H1 (cell line): ENCODE measurements around the gene TXLNG. TPM values are rescaled to one million over a fixed set of nuclear protein-coding genes. Genes with fewer than 3 reads are reported as not detected.

Experiments used
- CTCF ChIA-PET: fragments of 300-600 bp; sonication (Branson Sonifier 250); formaldehyde crosslinking; loops from one replicate; lab custom pipeline; 2021; ENCODE audit not compliant: partially characterized antibody; lab: Charles Lee
- POLR2A ChIA-PET: fragments of 300-600 bp; sonication (Branson Sonifier 250); formaldehyde crosslinking; loops from one replicate; lab custom pipeline; 2021; ENCODE audit warnings: inconsistent platforms; ENCODE audit not compliant: partially characterized antibody; lab: Charles Lee
- DNase-seq, 2 experiments: peaks; one replicate each; pipeline versions ENCODE4 v3.0.0 to v3.0.0-alpha.2; 2010 to 2022; ENCODE audit warnings: low spot score in 2 of 2, low read depth in 1 of 2, mixed read lengths in 1 of 2
- FAIRE-seq: peaks from 2 replicates; lab custom pipeline; 2011; peaks lifted over from hg19 to GRCh38; lab: Jason Lieb, UNC
- H2AFZ ChIP-seq: 2 replicates; pipeline ENCODE4 v1.8.1; 2012; ENCODE audit warnings: low read length, inconsistent platforms
- H2AK5ac ChIP-seq: 2 replicates; pipeline ENCODE4 v1.6.1; 2013; ENCODE audit warnings: low read depth, low read length
- H2BK120ac ChIP-seq: replicated peaks from 2 replicates; pipeline ENCODE3; 2013; ENCODE audit warnings: low read depth, low read length, inconsistent platforms
- H2BK12ac ChIP-seq: 2 replicates; pipeline ENCODE4 v1.6.1; 2013; ENCODE audit warnings: low read depth, low read length
- H2BK15ac ChIP-seq: 2 replicates; pipeline ENCODE4 v1.6.1; 2013; ENCODE audit warnings: low read length
- H2BK20ac ChIP-seq: 2 replicates; pipeline ENCODE4 v1.6.1; 2013; ENCODE audit warnings: low read length
- H2BK5ac ChIP-seq: 2 replicates; pipeline ENCODE4 v1.6.1; 2013; ENCODE audit warnings: low read depth, low read length
- H3K14ac ChIP-seq: 2 replicates; pipeline ENCODE4 v1.6.1; 2013; ENCODE audit warnings: inconsistent platforms; ENCODE audit not compliant: insufficient read length
- H3K18ac ChIP-seq: 2 replicates; pipeline ENCODE4 v1.6.1; 2013; ENCODE audit warnings: low read length; ENCODE audit errors: extremely low read depth
- H3K23ac ChIP-seq: 2 replicates; pipeline ENCODE4 v1.6.1; 2013; ENCODE audit warnings: inconsistent platforms; ENCODE audit not compliant: insufficient read length
- H3K23me2 ChIP-seq: 2 replicates; pipeline ENCODE4 v1.6.1; 2013; ENCODE audit warnings: low read depth, low read length
- H3K27ac ChIP-seq: 2 replicates; pipeline ENCODE4 v1.6.1; 2011; ENCODE audit warnings: low read depth, low read length, inconsistent platforms
- H3K27me3 ChIP-seq, 4 experiments: replicated peaks in 1 of 4; 1 replicate in 1 of 4; 2 replicates in 3 of 4; pipeline versions ENCODE4 v1.6.1 to v1.8.1; 2011 to 2013; ENCODE audit warnings: low read length in 3 of 4, mild to moderate bottlenecking in 3 of 4, inconsistent platforms in 2 of 4, mixed read lengths in 2 of 4, moderate library complexity in 1 of 4; ENCODE audit not compliant: control insufficient read depth in 3 of 4, insufficient read depth in 3 of 4; ENCODE audit errors: extremely low read depth in 1 of 4
- H3K36me3 ChIP-seq, 4 experiments: 2 replicates each; pipeline versions ENCODE4 v1.6.1 to v1.8.1; 2011 to 2013; ENCODE audit warnings: mild to moderate bottlenecking in 4 of 4, low read length in 3 of 4, moderate library complexity in 2 of 4, control low read depth in 1 of 4, inconsistent platforms in 1 of 4; ENCODE audit not compliant: insufficient read depth in 4 of 4, control insufficient read depth in 2 of 4
- H3K4ac ChIP-seq: replicated peaks from 2 replicates; pipeline ENCODE3; 2013; ENCODE audit warnings: low read length, low read depth, mixed read lengths, inconsistent platforms; ENCODE audit not compliant: insufficient read length
- H3K4me1 ChIP-seq, 4 experiments: replicated peaks in 1 of 4; 1 replicate in 1 of 4; 2 replicates in 3 of 4; pipeline versions ENCODE4 v1.6.1 to v1.8.1; 2011 to 2013; ENCODE audit warnings: low read length in 3 of 4, inconsistent platforms in 2 of 4, mixed read lengths in 1 of 4; ENCODE audit not compliant: insufficient read depth in 4 of 4, control insufficient read depth in 3 of 4
- H3K4me2 ChIP-seq, 2 experiments: 2 replicates each; pipeline versions ENCODE4 v1.6.1 to v1.8.1; 2011 to 2013; ENCODE audit warnings: low read depth in 2 of 2, low read length in 2 of 2, control low read depth in 1 of 2, inconsistent platforms in 1 of 2, mild to moderate bottlenecking in 1 of 2; ENCODE audit not compliant: insufficient read depth in 1 of 2
- H3K4me3 ChIP-seq, 4 experiments: fragments of 200-600, 300-600 bp in 1 of 4; sonication (generic), shearing (Covaris generic), sonication (Bioruptor Twin) in 1 of 4; 2 replicates each; pipeline versions ENCODE4 v1.5.1 to v1.8.1; 2011 to 2016; ENCODE audit warnings: low read length in 4 of 4, low read depth in 3 of 4, control low read depth in 2 of 4, inconsistent platforms in 2 of 4, mild to moderate bottlenecking in 2 of 4, mixed read lengths in 1 of 4, moderate library complexity in 1 of 4; ENCODE audit not compliant: insufficient read depth in 2 of 4; ENCODE audit errors: extremely low read depth in 1 of 4
- H3K56ac ChIP-seq: replicated peaks from 2 replicates; pipeline ENCODE3; 2013; ENCODE audit warnings: low read depth, mild to moderate bottlenecking, mixed read lengths, low read length, inconsistent platforms; ENCODE audit not compliant: insufficient read length
- H3K79me1 ChIP-seq: 2 replicates; pipeline ENCODE4 v1.6.1; 2013; ENCODE audit warnings: low read depth, low read length, control low read depth
- H3K79me2 ChIP-seq, 2 experiments: 2 replicates each; pipeline versions ENCODE4 v1.6.1 to v1.8.1; 2012 to 2013; ENCODE audit warnings: low read length in 2 of 2, mild to moderate bottlenecking in 2 of 2, inconsistent platforms in 1 of 2; ENCODE audit not compliant: insufficient read depth in 2 of 2, control insufficient read depth in 1 of 2
- H3K9ac ChIP-seq, 4 experiments: replicated peaks in 1 of 4; 1 replicate in 1 of 4; 2 replicates in 3 of 4; pipeline versions ENCODE4 v1.6.1 to v1.8.1; 2011 to 2013; ENCODE audit warnings: low read depth in 3 of 4, low read length in 3 of 4, control low read depth in 2 of 4, mild to moderate bottlenecking in 2 of 4, moderate library complexity in 2 of 4, inconsistent platforms in 1 of 4; ENCODE audit errors: extremely low read depth in 1 of 4
- H3K9me3 ChIP-seq, 2 experiments: 2 replicates each; pipeline versions ENCODE4 v1.6.1 to v1.8.1; 2012 to 2013; ENCODE audit warnings: mild to moderate bottlenecking in 2 of 2, moderate library complexity in 2 of 2, control low read depth in 1 of 2, inconsistent platforms in 1 of 2, low read depth in 1 of 2, low read length in 1 of 2, mixed read lengths in 1 of 2; ENCODE audit not compliant: insufficient read depth in 2 of 2
- H4K20me1 ChIP-seq, 2 experiments: replicated peaks in 1 of 2; 2 replicates each; pipeline versions ENCODE3 to v1.8.1; 2011 to 2013; ENCODE audit warnings: inconsistent platforms in 2 of 2, low read length in 2 of 2, mild to moderate bottlenecking in 1 of 2; ENCODE audit not compliant: insufficient read depth in 2 of 2, control insufficient read depth in 1 of 2
- H4K5ac ChIP-seq: 2 replicates; pipeline ENCODE4 v1.6.1; 2013; ENCODE audit warnings: low read length, low read depth, mixed read lengths, inconsistent platforms; ENCODE audit not compliant: insufficient read length
- H4K8ac ChIP-seq: 2 replicates; pipeline ENCODE4 v1.8.0; 2013; ENCODE audit warnings: mild to moderate bottlenecking, moderate library complexity, low read length, inconsistent platforms; ENCODE audit not compliant: insufficient read depth; ENCODE audit errors: extremely low read depth
- H4K91ac ChIP-seq: replicated peaks from 2 replicates; pipeline ENCODE3; 2013; ENCODE audit warnings: low read length, mixed read lengths, inconsistent platforms; ENCODE audit not compliant: insufficient read length
- ASH2L ChIP-seq: fragments of 200-600, 300-600 bp; sonication (generic); IDR thresholded peaks from one replicate; pipeline ENCODE4 v1.7.1; 2017; ENCODE audit warnings: low read length
- CBX8 ChIP-seq: fragments of 300-800, 300-1000 bp; sonication (generic); IDR thresholded peaks from 2 replicates; pipeline ENCODE4 v1.7.1; 2016; ENCODE audit warnings: low read depth, low read length, borderline replicate concordance
- CHD2 ChIP-seq: IDR thresholded peaks from 2 replicates; pipeline ENCODE4 v1.6.1; 2012; ENCODE audit warnings: low read length, improper control_type of control experiment
- EGR1 ChIP-seq: IDR thresholded peaks from 2 replicates; pipeline ENCODE4 v1.6.1; 2011; ENCODE audit warnings: low read depth, low read length, borderline replicate concordance
- GABPA ChIP-seq: IDR thresholded peaks from 2 replicates; pipeline ENCODE4 v1.6.1; 2011; ENCODE audit warnings: mild to moderate bottlenecking, low read length, moderate library complexity, borderline replicate concordance; ENCODE audit not compliant: insufficient read depth
- GTF2F1 ChIP-seq: IDR thresholded peaks from 2 replicates; pipeline ENCODE4 v1.6.1; 2012; ENCODE audit warnings: low read depth, low read length, improper control_type of control experiment, borderline replicate concordance
- HDAC2 ChIP-seq, 2 experiments: fragments of 300-600 bp in 1 of 2; sonication (generic) in 1 of 2; IDR thresholded peaks; 2 replicates each; pipeline ENCODE4 v1.6.1; 2011 to 2012; ENCODE audit warnings: low read depth in 2 of 2, low read length in 2 of 2, mild to moderate bottlenecking in 2 of 2, moderate library complexity in 2 of 2, borderline replicate concordance in 1 of 2, inconsistent platforms in 1 of 2
- KDM5A ChIP-seq: fragments of 200-600 bp; IDR thresholded peaks from 2 replicates; pipeline ENCODE4 v1.7.1; 2012; ENCODE audit warnings: mild to moderate bottlenecking, low read length, inconsistent platforms, mixed read lengths
- NRF1 ChIP-seq: IDR thresholded peaks from 2 replicates; pipeline ENCODE4 v1.6.1; 2011; ENCODE audit warnings: mild to moderate bottlenecking, low read depth, low read length, improper control_type of control experiment
- POLR2A ChIP-seq, 2 experiments: IDR thresholded peaks; 1 replicate in 1 of 2; 2 replicates in 1 of 2; pipeline ENCODE4 v1.6.1; 2011; ENCODE audit warnings: low read depth in 2 of 2, low read length in 2 of 2, mild to moderate bottlenecking in 2 of 2; ENCODE audit errors: control extremely low read depth in 1 of 2
- RAD21 ChIP-seq, 2 experiments: IDR thresholded peaks in 1 of 2; conservative IDR thresholded peaks in 1 of 2; 2 replicates each; pipeline ENCODE4 v1.6.1; 2011; ENCODE audit warnings: low read depth in 2 of 2, low read length in 2 of 2, improper control_type of control experiment in 1 of 2, inconsistent platforms in 1 of 2, mild to moderate bottlenecking in 1 of 2, moderate library complexity in 1 of 2
- TBP ChIP-seq: IDR thresholded peaks from 2 replicates; pipeline ENCODE4 v1.6.1; 2011; ENCODE audit warnings: low read depth, low read length, improper control_type of control experiment
- YY1 ChIP-seq: IDR thresholded peaks from 2 replicates; pipeline ENCODE4 v1.6.1; 2011; ENCODE audit warnings: low read depth, mild to moderate bottlenecking, low read length
- WGBS, 2 experiments: shearing (Covaris generic) in 1 of 2; methylation state at CpG; one replicate each; pipeline versions ENCODE4 v1.1.6 to v1.1.7; 2013 to 2015; ENCODE audit warnings: low lambda C conversion rate in 2 of 2, mixed read lengths in 2 of 2, inconsistent platforms in 1 of 2, low coverage in 1 of 2, missing lambda C conversion rate in 1 of 2; ENCODE audit not compliant: insufficient replicate concordance in 2 of 2, insufficient coverage in 1 of 2, insufficient read length in 1 of 2; ENCODE audit errors: extremely low coverage in 1 of 2, missing lambda C conversion rate in 1 of 2; 5-methylcytosine and 5-hydroxymethylcytosine counted together
- polyA plus RNA-seq, 7 experiments: library from polyadenylated mRNA; depleted of rRNA in 3 of 7; stranded (reverse) in 5 of 7; unstranded in 2 of 7; fragments of >200 nt in 5 of 7; fragments of 200-250 nt in 2 of 7; gene quantifications; 1 replicate in 5 of 7; 2 replicates in 1 of 7; 4 replicates in 1 of 7; pipeline versions ENCODE4 v1.2.1 to v1.2.3, GENCODE V29; 2011 to 2013; ENCODE audit warnings: missing spikeins in 2 of 7, mixed read lengths in 2 of 7
- total RNA-seq: library from RNA; stranded (reverse); fragmentation: NEBNext Ultra II Directional; extraction: Animal tissue kit (Norgen Biotek cat#: 25700); gene quantifications from 2 replicates; pipeline ENCODE4 v1.2.1, GENCODE V29; 2021
- TF ChIP-seq, protein P1 (sequence below): IDR thresholded peaks from 2 replicates; pipeline ENCODE4 v1.6.1; 2011; ENCODE audit warnings: low read length, improper control_type of control experiment

The TXLNG gene
- total and polyA plus RNA-seq, 2 of the 8 experiments (the other 6 are each of a cell fraction or from before 2014, with no cell fraction given) = 32.9 to 42.9 TPM

GRCh38 chrX:16848541-16848940, 62.3 kb downstream of the TXLNG start:
- H3K14ac ChIP-seq = no peak overlapping the region
- no peaks in the 10 kb centered on the region for H3K4me1 ChIP-seq
- no peak overlapping the region for H3K4me2 ChIP-seq
- no peak overlapping the region for H3K23ac ChIP-seq
- no peak overlapping the region for H4K5ac ChIP-seq
- no peak overlapping the region for H2AFZ ChIP-seq
- peaks cover 2 to 75% (median 32%) of the 10 kb centered on the region in 4 experiments; a peak in 7 of 8 replicates for H3K36me3 ChIP-seq
- 91% methylated on average over 6 of the region's 6 CpGs; no CpG with 5 or more reads in 1 of the 2 experiments for WGBS, 2 experiments
- FAIRE-seq (no peak), DNase-seq (no peak)
- no peaks in the 10 kb centered on the region for H3K79me2 ChIP-seq
- CTCF ChIA-PET = no interaction called here
- no peak overlapping the region for H3K27ac ChIP-seq
- H2BK12ac ChIP-seq = no peak overlapping the region
- no peak overlapping the region for H2BK120ac ChIP-seq
- no peak overlapping the region for H2BK5ac ChIP-seq
- no peaks in the 10 kb centered on the region for H3K79me1 ChIP-seq
- H4K91ac ChIP-seq = no peak overlapping the region
- H3K4ac ChIP-seq = no peak overlapping the region
- H4K20me1 ChIP-seq = peaks cover 0 to 4% of the 10 kb centered on the region in 2 experiments
- H4K8ac ChIP-seq = no peak overlapping the region
- no peak overlapping the region for H2BK15ac ChIP-seq
- POLR2A ChIA-PET = no interaction called here
- no peak overlapping the region for H2AK5ac ChIP-seq
- H2BK20ac ChIP-seq = no peak overlapping the region
- H3K18ac ChIP-seq = no peak overlapping the region
- no peaks in the 10 kb centered on the region for H3K23me2 ChIP-seq
- H3K27me3 ChIP-seq = no peaks in the 10 kb centered on the region
- no peaks in the 10 kb centered on the region for H3K9me3 ChIP-seq
- no peak overlapping the region for H3K9ac ChIP-seq
- no peak overlapping the region for H3K56ac ChIP-seq
- no peak overlapping the region for H3K4me3 ChIP-seq
- TF ChIP-seq GTF2F1 = no peak
- TF ChIP-seq GABPA = no peak
- no peak for TF ChIP-seq CHD2
- no peak for TF ChIP-seq ASH2L
- TF ChIP-seq KDM5A = no peak
- no peak for TF ChIP-seq YY1
- no peak for TF ChIP-seq HDAC2 (IDR thresholded peaks at IDR 0.05; ENCODE audit: borderline replicate concordance in 1 of 2, low read depth in 2 of 2, low read length in 2 of 2)
- no peak for TF ChIP-seq RAD21 (IDR thresholded peaks at IDR 0.05 in 1 of 2, conservative IDR thresholded peaks at IDR 0.05 in 1 of 2; ENCODE audit: low read depth in 2 of 2, low read length in 2 of 2)
- TF ChIP-seq NRF1 = no peak
- TF ChIP-seq, protein P1, sequence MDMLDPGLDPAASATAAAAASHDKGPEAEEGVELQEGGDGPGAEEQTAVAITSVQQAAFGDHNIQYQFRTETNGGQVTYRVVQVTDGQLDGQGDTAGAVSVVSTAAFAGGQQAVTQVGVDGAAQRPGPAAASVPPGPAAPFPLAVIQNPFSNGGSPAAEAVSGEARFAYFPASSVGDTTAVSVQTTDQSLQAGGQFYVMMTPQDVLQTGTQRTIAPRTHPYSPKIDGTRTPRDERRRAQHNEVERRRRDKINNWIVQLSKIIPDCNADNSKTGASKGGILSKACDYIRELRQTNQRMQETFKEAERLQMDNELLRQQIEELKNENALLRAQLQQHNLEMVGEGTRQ = no peak
- no peak for TF ChIP-seq CBX8
- TF ChIP-seq EGR1 = no peak
- TF ChIP-seq TBP = no peak
- no peak for TF ChIP-seq POLR2A (IDR thresholded peaks at IDR 0.05; ENCODE audit: control extremely low read depth in 1 of 2, low read depth in 2 of 2, low read length in 2 of 2)
